OCI-LY7 (cell line): ENCODE measurements around the gene C4BPA. TPM values are rescaled to one million over a fixed set of nuclear protein-coding genes. Genes with fewer than 3 reads are reported as not detected.
A peak's percentile ranks its signal among the peaks of the same experiment; 100 is the strongest.

Experiments
- BruUV-seq: library from RNA; stranded (reverse); fragments of 400-500 nt; replicated peaks from 2 replicates; lab custom pipeline; 2021; lab: Mats Ljungman, UMichigan
- CTCF ChIA-PET: fragments of 300-600 bp; sonication (Branson Sonifier 250); formaldehyde crosslinking; loops from one replicate; lab custom pipeline; 2022; ENCODE audit warnings: antibody characterized with exemption; ENCODE audit not compliant: unreplicated experiment; lab: Charles Lee
- POLR2A ChIA-PET: fragments of 300-600 bp; sonication (Branson Sonifier 250); formaldehyde crosslinking; loops from one replicate; lab custom pipeline; 2022; ENCODE audit warnings: antibody characterized with exemption; lab: Charles Lee
- DNase-seq: peaks from one replicate; pipeline ENCODE4 v3.0.0-alpha.2; 2015; ENCODE audit warnings: low spot score
- H2AFZ ChIP-seq: fragments of 200-600 bp; sonication (generic), shearing (Covaris generic); 2 replicates; pipeline ENCODE4 v1.6.1; 2014; ENCODE audit warnings: mild to moderate bottlenecking, antibody characterized with exemption, low read length, moderate library complexity
- H3K27ac ChIP-seq: fragments of 200-600 bp; sonication (generic); 2 replicates; pipeline ENCODE4 v1.5.1; 2014; ENCODE audit warnings: mixed run types, low read depth, mild to moderate bottlenecking, moderate library complexity, low read length, inconsistent platforms; ENCODE audit not compliant: poor library complexity, severe bottlenecking
- H3K36me3 ChIP-seq: fragments of 200-600 bp; sonication (generic); 2 replicates; pipeline ENCODE4 v1.6.1; 2014; ENCODE audit warnings: mild to moderate bottlenecking, antibody characterized with exemption, low read length, moderate library complexity, mixed read lengths; ENCODE audit not compliant: insufficient read depth
- H3K4me1 ChIP-seq: fragments of 200-600 bp; sonication (generic); 2 replicates; pipeline ENCODE4 v1.5.1; 2014; ENCODE audit warnings: mild to moderate bottlenecking, low read length; ENCODE audit not compliant: insufficient read depth, poor library complexity, severe bottlenecking
- H3K4me2 ChIP-seq: fragments of 200-600 bp; sonication (generic); 2 replicates; pipeline ENCODE4 v1.6.1; 2014; ENCODE audit warnings: mild to moderate bottlenecking, low read length
- H3K4me3 ChIP-seq: fragments of 200-600 bp; sonication (generic); 2 replicates; pipeline ENCODE4 v1.5.1; 2014; ENCODE audit warnings: mild to moderate bottlenecking, low read depth, low read length; ENCODE audit not compliant: poor library complexity, severe bottlenecking
- H3K79me2 ChIP-seq: fragments of 200-600 bp; sonication (generic); 2 replicates; pipeline ENCODE4 v1.6.1; 2016; ENCODE audit warnings: low read depth, mild to moderate bottlenecking, low read length, moderate library complexity, mixed read lengths; ENCODE audit not compliant: insufficient read depth
- H3K9me2 ChIP-seq: fragments of 200-600 bp; sonication (generic); 2 replicates; pipeline ENCODE4 v1.6.1; 2016; ENCODE audit warnings: mild to moderate bottlenecking, low read length, mixed read lengths; ENCODE audit not compliant: insufficient read depth
- H3K9me3 ChIP-seq: fragments of 200-600 bp; sonication (generic); 2 replicates; pipeline ENCODE4 v1.6.1; 2014; ENCODE audit warnings: mild to moderate bottlenecking, mixed run types, low read length, mixed read lengths
- H4K20me1 ChIP-seq: fragments of 200-600 bp; sonication (generic); 2 replicates; pipeline ENCODE4 v1.6.1; 2014; ENCODE audit warnings: mild to moderate bottlenecking, antibody characterized with exemption, low read length, moderate library complexity, mixed read lengths; ENCODE audit not compliant: insufficient read depth
- EZH2phosphoT487 ChIP-seq: fragments of 200-600 bp; sonication (generic); IDR thresholded peaks from 2 replicates; pipeline ENCODE4 v1.6.1; 2018; ENCODE audit warnings: low read depth, borderline replicate concordance, mild to moderate bottlenecking, mixed run types, antibody characterized with exemption, low read length, moderate library complexity, mixed read lengths
- intact Hi-C: fragments of 100-400 bp; cut with micrococcal nuclease; formaldehyde crosslinking; loops from one replicate; pipeline ENCODE4 v1.10.0; 2022; ENCODE audit not compliant: unreplicated experiment
- total RNA-seq, 2 experiments: library from RNA; depleted of rRNA in 1 of 2; stranded (reverse); fragments of >200 nt in 1 of 2; shearing (Covaris generic) in 1 of 2; gene quantifications; 2 replicates each; pipeline ENCODE4 v1.2.3, GENCODE V29; 2014 to 2022
- TF ChIP-seq, protein P1 (sequence below): fragments of 200-600 bp; sonication (generic); conservative IDR thresholded peaks from 2 replicates; pipeline ENCODE4 v1.5.1; 2014; ENCODE audit warnings: mild to moderate bottlenecking, antibody characterized with exemption, low read length, moderate library complexity, mixed read lengths

The C4BPA gene
- total RNA-seq, 2 experiments from 2014 or later = not detected

DNA sequence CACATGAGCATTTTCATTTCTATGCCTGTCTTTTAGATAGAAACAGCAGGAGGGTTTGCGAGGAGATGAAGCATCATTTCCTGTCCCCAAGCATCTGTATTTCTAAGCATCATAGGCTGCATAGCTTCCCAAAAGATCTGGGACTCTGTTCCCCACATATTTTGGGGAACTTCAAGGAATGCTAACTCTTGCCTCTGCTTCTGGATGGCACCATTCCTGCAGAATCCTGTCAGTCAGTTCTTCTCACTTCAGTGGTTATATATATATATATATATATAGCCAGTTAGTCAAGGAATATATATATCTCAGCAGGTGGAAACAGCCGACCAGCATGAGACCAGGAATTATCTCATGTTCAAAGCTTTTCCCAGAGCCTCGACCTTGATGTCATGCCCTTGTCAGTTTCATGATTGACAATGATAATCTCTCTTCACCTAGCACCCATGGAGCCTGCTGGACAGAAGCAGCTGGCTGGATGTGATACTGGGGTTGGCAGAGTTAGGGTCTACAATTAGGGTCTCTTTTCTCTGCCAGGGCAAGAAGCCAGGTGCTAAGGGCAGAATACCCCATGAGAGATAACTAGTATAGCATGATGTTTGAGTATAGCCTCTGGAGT, 48.5 kb upstream of the C4BPA start:
- peak overlapping the region; percentile 78 for H3K27ac ChIP-seq
- no peak for TF ChIP-seq EZH2phosphoT487
- TF ChIP-seq, protein P1, sequence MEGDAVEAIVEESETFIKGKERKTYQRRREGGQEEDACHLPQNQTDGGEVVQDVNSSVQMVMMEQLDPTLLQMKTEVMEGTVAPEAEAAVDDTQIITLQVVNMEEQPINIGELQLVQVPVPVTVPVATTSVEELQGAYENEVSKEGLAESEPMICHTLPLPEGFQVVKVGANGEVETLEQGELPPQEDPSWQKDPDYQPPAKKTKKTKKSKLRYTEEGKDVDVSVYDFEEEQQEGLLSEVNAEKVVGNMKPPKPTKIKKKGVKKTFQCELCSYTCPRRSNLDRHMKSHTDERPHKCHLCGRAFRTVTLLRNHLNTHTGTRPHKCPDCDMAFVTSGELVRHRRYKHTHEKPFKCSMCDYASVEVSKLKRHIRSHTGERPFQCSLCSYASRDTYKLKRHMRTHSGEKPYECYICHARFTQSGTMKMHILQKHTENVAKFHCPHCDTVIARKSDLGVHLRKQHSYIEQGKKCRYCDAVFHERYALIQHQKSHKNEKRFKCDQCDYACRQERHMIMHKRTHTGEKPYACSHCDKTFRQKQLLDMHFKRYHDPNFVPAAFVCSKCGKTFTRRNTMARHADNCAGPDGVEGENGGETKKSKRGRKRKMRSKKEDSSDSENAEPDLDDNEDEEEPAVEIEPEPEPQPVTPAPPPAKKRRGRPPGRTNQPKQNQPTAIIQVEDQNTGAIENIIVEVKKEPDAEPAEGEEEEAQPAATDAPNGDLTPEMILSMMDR = no peak
- H3K36me3 ChIP-seq = no peaks in the 10 kb centered on the region
- no peak for DNase-seq
- no peaks in the 10 kb centered on the region for H4K20me1 ChIP-seq
- peak overlapping the region; percentile 95 for H3K4me3 ChIP-seq
- intact Hi-C loops = no loop called here
- peak overlapping the region; percentile 94 for H3K4me2 ChIP-seq
- CTCF ChIA-PET = interaction anchor here (0.6 kb wide), 1 partner anchor 15 kb away, joined by 3 read pairs; no protein-coding TSS in a partner anchor
- H3K4me1 ChIP-seq = peaks cover 79% of the 10 kb centered on the region
- BruUV-seq = no TSS peak
- no peaks in the 10 kb centered on the region for H3K9me3 ChIP-seq
- no peak overlapping the region; the same call in 1 of the 2 replicates for H2AFZ ChIP-seq
- POLR2A ChIA-PET = interaction anchor here (0.8 to 1.5 kb wide), 3 partner anchors 16 to 18 kb away, joined by 3 to 5 read pairs (median 3); no protein-coding TSS in a partner anchor
- H3K9me2 ChIP-seq = no peaks in the 10 kb centered on the region
- H3K79me2 ChIP-seq = peaks cover 8% of the 10 kb centered on the region

DNA sequence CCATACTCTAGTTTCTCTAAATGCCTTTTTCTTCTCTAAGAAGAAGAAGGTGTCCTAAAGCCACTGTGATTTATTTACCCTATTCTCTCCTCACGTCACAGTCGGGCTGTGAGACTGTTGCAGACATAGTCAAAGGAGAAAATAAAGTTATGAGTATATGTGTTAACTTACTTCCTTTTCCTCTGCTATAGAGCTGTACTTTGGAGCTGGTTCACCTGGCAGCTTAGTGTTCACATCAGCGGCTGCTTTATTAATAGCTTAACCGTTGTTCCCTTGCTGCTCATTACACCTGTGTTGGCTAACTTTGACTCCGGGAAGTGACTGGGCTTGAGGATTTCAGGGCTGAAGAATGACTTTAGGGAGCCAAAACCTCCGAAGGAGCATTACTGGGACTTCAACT, 47.4 kb upstream of the C4BPA start:
- H4K20me1 ChIP-seq = no peaks in the 10 kb centered on the region
- H3K4me3 ChIP-seq = peak overlapping the region; percentile 16
- peak; percentile 54 for DNase-seq
- CTCF ChIA-PET = no interaction called here
- peak overlapping the region; percentile 78 for H3K27ac ChIP-seq
- TF ChIP-seq EZH2phosphoT487 = no peak
- TF ChIP-seq, protein P1 = no peak
- 0 out of 2 replicates have a peak, but pooled peaks cover 5% of the 10 kb centered on the region for H3K79me2 ChIP-seq
- POLR2A ChIA-PET = interaction anchor here (1.4 to 1.5 kb wide), 3 partner anchors 11 to 17 kb away, joined by 3 to 5 read pairs (median 4); no protein-coding TSS in a partner anchor
- no peaks in the 10 kb centered on the region for H3K9me2 ChIP-seq
- BruUV-seq = no TSS peak
- peak overlapping the region; percentile 30; the same call in 1 of the 2 replicates for H2AFZ ChIP-seq
- H3K36me3 ChIP-seq = peaks cover under 1% of the 10 kb centered on the region; the same call in 1 of the 2 replicates
- H3K4me1 ChIP-seq = peaks cover 72% of the 10 kb centered on the region
- peak overlapping the region; percentile 94 for H3K4me2 ChIP-seq
- no peaks in the 10 kb centered on the region for H3K9me3 ChIP-seq
- intact Hi-C loops = no loop called here

GRCh38 chr1:207058252-207058651, 45.8 kb upstream of the C4BPA start:
- CTCF ChIA-PET = no interaction called here
- no TSS peak for BruUV-seq

More at GRCh38 chr1:207058252-207058651, 45.8 kb upstream of the C4BPA start:
- H3K36me3 ChIP-seq = peaks cover 15% of the 10 kb centered on the region; the same call in 1 of the 2 replicates
- no peak for DNase-seq
- H3K79me2 ChIP-seq = no peaks in the 10 kb centered on the region
- peak overlapping the region; percentile 62 for H3K27ac ChIP-seq
- POLR2A ChIA-PET = interaction anchor here (0.5 to 1.2 kb wide), 3 partner anchors 20 to 408 kb away, joined by 3 read pairs; no protein-coding TSS in a partner anchor
- peak overlapping the region; percentile 31; the same call in 1 of the 2 replicates for H3K4me2 ChIP-seq
- TF ChIP-seq EZH2phosphoT487 = no peak
- TF ChIP-seq, protein P1 = no peak
- H3K4me1 ChIP-seq = peaks cover 62% of the 10 kb centered on the region
- H3K4me3 ChIP-seq = no peak overlapping the region
- intact Hi-C loops = no loop called here
- H3K9me3 ChIP-seq = no peaks in the 10 kb centered on the region
- no peaks in the 10 kb centered on the region for H4K20me1 ChIP-seq
- no peaks in the 10 kb centered on the region for H3K9me2 ChIP-seq
- H2AFZ ChIP-seq = no peak overlapping the region
